ENCODE measurements around the gene SLC40A1. TPM values are rescaled to one million over a fixed set of nuclear protein-coding genes. Genes with fewer than 3 reads are reported as not detected.
A peak's percentile ranks its signal among the peaks of the same experiment; 100 is the strongest.

The SLC40A1 gene
- total RNA-seq, 6 experiments from 2014 or later: not detected

- TF ChIP-seq CTCF (IDR thresholded peaks at IDR 0.05): no peak
- H3K4me3 Mint-ChIP-seq: no peak overlapping the region
- peaks cover 16% of the 10 kb centered on the region for H3K27me3 Mint-ChIP-seq (ENCODE audit: insufficient read depth)
- H3K36me3 Mint-ChIP-seq (ENCODE audit: low read depth): no peaks in the 10 kb centered on the region
- no peaks in the 10 kb centered on the region for H3K4me1 Mint-ChIP-seq (ENCODE audit: low read depth)
- H3K9me3 Mint-ChIP-seq: no peaks in the 10 kb centered on the region
- DNase-seq: no peak
- no peak overlapping the region for H3K27ac Mint-ChIP-seq
Observed at GRCh38 chr2:189522435-189523151, 58.0 kb downstream of the SLC40A1 start.

DNA sequence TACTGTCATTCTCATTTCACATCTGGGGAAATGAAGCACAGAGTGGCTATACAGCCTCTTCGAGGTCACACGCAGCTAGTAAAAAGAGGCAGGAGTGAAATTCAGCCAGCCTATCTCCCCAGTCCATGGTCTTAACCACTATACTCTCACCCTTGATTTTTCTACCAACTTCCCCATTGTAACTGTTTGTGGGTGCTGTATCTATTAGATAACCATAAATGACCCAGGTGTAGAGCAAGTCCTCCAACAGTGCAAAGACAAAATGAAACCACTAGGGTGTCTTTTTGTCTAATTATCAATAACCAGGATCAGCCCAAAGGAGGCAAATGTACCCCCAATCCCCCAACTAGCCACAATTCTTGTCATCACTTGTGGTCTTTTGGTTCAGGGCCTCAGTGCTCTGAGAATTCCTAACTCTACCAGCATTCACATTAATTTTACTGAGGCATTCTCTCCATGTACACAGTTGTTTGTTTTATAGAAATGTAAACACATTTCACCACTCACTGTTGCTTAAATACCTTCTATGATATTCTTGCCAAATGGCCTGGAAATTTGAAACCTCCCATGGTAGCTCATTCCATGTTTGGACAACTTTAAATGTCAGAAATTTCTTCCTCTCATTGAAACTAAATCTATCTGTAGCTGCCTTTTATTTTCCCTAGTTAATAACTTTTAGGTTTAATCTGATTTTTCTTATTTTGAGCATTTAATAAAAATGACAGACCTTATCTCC is 58.7 kb downstream of the SLC40A1 start:
- H3K4me3 Mint-ChIP-seq: no peak overlapping the region
- DNase-seq: no peak
- peaks cover 12% of the 10 kb centered on the region for H3K27me3 Mint-ChIP-seq (ENCODE audit: insufficient read depth)
- no peak overlapping the region for H3K27ac Mint-ChIP-seq
- no peaks in the 10 kb centered on the region for H3K9me3 Mint-ChIP-seq
- no peaks in the 10 kb centered on the region for H3K36me3 Mint-ChIP-seq (ENCODE audit: low read depth)
- TF ChIP-seq CTCF (IDR thresholded peaks at IDR 0.05): 0 out of 2 replicates have a peak, but pooled peaks have one; percentile 14
- no peaks in the 10 kb centered on the region for H3K4me1 Mint-ChIP-seq (ENCODE audit: low read depth)

GRCh38 chr2:189519631-189520387 is 60.8 kb downstream of the SLC40A1 start:
- Mint-ChIP-seq H3K27ac (no peak overlapping the region), H3K36me3 (ENCODE audit: low read depth) (no peaks in the 10 kb centered on the region), H3K27me3 (ENCODE audit: insufficient read depth) (peaks cover 6% of the 10 kb centered on the region), H3K4me1 (ENCODE audit: low read depth) (no peaks in the 10 kb centered on the region), H3K4me3 (no peak overlapping the region), H3K9me3 (no peaks in the 10 kb centered on the region)
- TF ChIP-seq CTCF (IDR thresholded peaks at IDR 0.05): no peak
- DNase-seq: no peak

DNA sequence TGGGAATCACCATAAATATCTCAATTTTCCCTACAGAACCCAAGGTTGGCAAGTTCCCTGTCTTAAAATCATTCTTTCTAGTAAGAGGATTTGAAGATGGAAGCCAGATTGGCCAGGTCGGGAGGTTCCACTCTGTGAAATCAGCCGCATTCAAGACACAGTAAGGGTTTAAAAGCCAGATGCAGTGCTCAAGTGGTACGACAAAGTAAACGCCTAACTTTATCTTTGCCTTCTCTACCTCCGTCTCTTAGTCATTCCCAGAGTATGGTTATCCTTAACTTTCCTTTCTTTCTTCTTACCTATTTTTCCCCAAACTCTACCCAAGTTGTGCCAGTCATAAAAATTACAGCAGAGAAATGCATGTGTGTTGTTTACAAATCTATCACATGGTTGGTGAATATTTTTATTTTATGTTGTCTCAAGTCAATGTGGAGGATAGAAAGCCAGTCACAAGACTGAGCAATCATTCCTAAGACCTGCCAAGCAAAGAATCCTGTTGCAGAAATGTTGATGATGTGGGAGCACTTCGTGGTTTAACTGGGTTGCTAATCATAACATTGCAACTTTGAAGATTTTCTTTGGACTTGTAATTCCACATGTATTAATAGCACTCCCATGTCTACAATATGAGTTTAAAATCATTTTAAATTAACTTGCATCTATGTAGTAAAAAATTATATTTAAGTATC is 62.6 kb downstream of the SLC40A1 start:
- H3K36me3 Mint-ChIP-seq (ENCODE audit: low read depth): no peaks in the 10 kb centered on the region
- TF ChIP-seq CTCF (IDR thresholded peaks at IDR 0.05): no peak
- no peaks in the 10 kb centered on the region for H3K4me1 Mint-ChIP-seq (ENCODE audit: low read depth)
- H3K27ac Mint-ChIP-seq: no peak overlapping the region
- DNase-seq: no peak
- no peak overlapping the region for H3K4me3 Mint-ChIP-seq
- no peaks in the 10 kb centered on the region for H3K9me3 Mint-ChIP-seq
- H3K27me3 Mint-ChIP-seq (ENCODE audit: insufficient read depth): peaks cover 10% of the 10 kb centered on the region

- Mint-ChIP-seq H3K27me3 (ENCODE audit: insufficient read depth) (peaks cover 10% of the 10 kb centered on the region), H3K4me3 (no peak overlapping the region)
- TF ChIP-seq CTCF (IDR thresholded peaks at IDR 0.05): no peak
Observed at GRCh38 chr2:189516546-189516945, 64.0 kb downstream of the SLC40A1 start.

More at GRCh38 chr2:189516546-189516945, 64.0 kb downstream of the SLC40A1 start:
- Mint-ChIP-seq H3K9me3 (no peaks in the 10 kb centered on the region), H3K27ac (no peak overlapping the region), H3K4me1 (ENCODE audit: low read depth) (no peaks in the 10 kb centered on the region), H3K36me3 (ENCODE audit: low read depth) (no peaks in the 10 kb centered on the region)
- DNase-seq: no peak

All from HFFc6 (cell line).